Stimulated activated CD8-positive, alpha-beta memory T cell treated with anti-CD3 and anti-CD28 coated beads, Interleukin-2, amount 100 ng/mL, for 1 hour (primary cell): Measurements from ENCODE around the gene ZBTB11.
A peak's percentile ranks its signal among the peaks of the same experiment; 100 is the strongest.
"Not testable (repeated sequence)": the region's sequence is repeated elsewhere in the genome, so short reads cannot be mapped to it uniquely, and the experiment has no call there.

Experiments used
- DNase-seq, 2 donors: peaks; one replicate each; pipeline ENCODE4 v3.0.0-alpha.2; 2020; ENCODE audit warnings: low read depth in 2 of 2

Gene ZBTB11

DNA sequence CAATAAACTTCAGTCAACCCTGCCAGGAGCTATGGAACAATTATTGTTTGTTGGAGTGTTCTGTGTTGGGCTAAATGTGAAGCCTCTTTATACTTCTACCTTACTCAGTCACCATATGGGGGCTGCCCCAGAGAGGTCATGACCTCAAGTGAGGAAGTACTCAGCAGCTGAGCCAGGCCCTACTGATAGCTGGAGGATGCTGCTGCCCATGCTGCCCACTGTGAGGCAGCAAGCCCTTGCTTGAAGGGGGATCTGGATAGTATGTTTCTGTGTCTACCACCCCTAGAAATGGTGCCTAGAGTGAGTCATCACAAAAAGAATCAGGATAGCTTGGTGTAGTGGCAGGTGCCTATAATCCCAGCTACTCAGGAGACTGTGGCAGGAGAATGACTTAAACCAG is 14.0 kb upstream of the ZBTB11 start:
- DNase-seq = no peak

DNA sequence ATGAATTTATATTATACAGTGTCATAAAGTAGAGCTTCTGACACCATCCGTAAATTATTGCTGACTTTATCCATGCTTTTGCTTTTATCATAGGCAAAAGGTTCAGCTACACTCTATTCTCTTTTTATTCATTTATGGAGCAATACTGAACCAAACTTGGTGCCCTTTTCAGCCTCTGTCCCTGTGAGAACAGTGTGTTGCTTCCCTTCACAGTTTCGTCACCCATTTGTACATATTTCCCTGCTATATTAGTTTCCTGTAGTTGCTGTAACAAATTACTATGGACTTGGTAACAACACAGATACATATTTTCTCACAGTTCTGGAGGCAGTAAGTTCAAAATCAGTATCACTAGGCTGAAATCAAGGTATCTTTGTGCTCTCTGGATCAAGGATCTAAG is 12.4 kb upstream of the ZBTB11 start:
- DNase-seq = no peak

DNA sequence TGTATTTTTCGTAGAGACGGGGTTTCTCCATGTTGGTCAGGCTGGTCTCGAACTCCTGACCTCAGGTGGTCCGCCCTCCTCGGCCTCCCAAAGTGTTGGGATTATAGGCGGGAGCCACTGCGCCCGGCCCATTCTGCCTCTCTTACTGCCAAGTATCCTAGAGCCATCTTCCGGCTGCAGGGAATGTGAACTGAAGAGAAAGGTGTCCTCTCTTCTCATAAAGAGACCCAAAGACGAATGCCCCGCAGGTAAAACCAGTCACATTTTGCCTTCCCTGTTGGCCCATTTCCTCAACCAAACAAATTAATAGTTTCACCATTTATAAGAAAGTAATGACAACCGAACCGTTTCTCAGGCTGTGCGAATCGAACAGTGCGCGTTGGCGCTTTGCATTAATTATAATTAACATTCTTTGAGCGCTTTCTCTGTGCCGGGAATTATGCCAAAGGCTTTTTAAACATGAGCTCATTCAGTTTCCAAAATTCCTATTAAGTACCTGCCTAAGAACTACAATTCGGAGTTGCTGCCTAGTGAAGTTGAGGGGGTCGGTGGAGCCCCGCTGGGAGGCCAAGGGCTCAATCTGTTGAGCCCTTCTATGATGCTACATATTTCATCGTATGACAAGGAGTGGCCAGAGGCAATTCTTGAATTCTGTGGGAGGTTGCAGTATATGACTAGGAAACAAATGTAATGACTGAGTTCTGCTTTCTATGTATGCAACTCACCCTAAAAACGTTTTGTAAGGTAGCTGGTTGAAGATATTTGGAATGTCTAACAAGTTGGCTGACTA is 10.4 kb upstream of the ZBTB11 start:
- no peak for DNase-seq

DNA sequence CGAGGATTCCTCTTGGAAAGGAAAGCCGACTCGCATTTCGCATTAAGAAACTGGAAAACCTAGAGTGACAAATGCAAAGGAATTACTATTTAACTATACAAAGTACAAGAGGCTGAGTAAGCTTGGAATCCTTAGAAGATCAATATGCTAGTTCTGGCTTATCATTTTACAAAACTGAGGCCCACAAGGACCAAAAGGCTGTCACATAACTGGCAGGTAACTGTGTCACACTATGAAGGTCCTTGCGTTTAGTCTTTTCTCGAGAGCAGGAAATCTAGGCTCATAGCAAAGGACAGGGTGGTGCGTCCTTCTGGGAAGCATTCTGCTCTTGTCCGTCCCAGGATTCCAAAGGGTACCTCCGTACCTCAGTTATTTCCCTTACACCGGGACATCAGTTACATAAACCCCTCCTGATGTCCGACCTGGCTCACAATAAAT is 9.0 kb upstream of the ZBTB11 start:
- no peak for DNase-seq

DNA sequence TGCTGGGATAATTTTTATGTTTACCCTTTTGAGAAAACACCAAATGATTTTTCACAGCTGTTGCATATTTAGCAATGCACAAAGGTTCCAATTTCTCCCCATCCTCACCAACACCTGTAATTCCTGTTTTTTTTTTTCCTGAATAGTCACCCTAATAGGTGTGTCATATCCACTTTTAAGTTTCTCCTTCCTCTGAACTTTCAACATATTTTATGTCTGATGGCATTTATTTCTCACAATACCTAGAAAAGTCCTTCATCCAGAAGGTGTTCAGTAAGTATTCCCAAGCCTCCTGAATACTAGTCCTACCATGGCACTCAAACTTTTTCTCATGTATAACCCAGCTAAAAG is 8.1 kb upstream of the ZBTB11 start:
- DNase-seq = no peak

DNA sequence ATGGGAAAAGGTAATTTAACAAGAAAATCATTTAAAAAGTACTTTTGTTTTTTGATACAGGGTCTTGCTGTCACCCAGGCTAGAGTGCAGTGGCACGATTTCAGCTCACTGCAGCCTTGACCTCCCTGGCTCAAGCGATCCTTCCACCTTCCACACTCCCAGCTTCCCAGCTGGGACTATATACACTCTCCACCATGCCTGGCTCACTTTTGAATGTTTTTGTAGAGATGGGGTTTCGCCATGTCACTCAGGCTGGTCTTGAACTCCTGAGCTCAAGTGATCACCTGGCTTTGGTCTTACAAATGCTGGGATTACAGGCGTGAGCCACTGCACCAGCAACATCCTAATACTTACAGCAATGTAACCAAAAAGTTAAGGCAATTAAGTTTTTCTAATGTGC is 3.5 kb upstream of the ZBTB11 start:
- no peak for DNase-seq

DNA sequence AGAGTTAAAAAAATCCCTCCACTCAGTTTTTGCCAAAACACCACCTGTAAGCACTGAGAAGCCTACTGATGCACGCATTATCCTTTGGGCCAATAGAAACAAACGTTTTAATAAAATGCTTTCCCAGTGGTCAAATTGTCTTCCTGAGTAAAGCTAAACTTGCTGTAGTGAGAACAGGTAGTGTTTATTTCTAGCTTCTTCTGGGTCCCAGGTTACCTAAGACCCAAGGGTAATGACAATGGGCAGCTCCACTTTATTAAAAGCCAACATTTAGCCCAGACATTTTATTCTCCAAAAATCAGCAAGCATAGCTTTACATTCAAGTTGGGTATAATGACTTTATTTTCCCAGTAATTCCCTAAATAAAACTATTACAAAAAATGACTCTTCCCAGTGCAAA is 1.9 kb upstream of the ZBTB11 start:
- DNase-seq = not testable (repeated sequence)

DNA sequence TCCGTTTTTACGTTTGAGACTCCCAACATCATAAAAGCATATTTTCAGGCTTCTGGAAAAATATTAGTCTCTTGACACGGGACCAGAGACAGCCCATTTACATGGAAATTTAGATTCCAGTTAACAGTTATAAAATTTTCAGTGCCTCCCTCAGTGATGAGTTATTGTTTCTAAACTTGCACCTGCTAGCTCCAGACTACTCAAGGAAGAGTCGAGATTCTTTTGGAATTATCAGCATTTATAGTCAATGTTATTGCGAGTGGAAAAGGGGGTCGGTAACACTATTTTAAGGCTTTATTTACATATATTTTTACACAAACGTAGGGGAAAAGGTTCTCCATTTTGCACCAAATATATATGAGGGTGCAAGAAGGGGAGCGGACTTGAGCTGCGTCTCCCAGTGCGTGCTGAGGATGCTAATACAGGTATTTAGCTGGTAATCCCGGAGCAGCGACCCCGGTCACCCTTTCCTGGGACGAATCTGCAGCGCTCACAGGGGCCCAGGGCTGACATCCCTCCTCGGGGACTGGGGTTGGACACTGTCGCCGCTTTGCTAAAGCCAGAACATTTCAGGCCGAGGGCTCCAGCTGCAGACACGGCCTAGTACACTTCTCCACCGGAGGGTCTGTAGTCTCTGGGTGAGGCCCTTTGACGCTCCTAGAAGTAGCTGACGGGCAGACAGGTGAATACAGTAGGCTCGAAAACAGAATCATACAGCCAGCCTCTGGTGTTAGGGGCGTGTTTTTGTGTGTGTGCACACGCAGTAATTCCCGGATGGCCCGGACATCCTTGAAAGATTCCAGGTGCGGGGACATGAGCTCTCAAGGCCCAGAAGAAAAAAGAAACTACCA is 729 bp upstream of the ZBTB11 start:
- no peak for DNase-seq

DNA sequence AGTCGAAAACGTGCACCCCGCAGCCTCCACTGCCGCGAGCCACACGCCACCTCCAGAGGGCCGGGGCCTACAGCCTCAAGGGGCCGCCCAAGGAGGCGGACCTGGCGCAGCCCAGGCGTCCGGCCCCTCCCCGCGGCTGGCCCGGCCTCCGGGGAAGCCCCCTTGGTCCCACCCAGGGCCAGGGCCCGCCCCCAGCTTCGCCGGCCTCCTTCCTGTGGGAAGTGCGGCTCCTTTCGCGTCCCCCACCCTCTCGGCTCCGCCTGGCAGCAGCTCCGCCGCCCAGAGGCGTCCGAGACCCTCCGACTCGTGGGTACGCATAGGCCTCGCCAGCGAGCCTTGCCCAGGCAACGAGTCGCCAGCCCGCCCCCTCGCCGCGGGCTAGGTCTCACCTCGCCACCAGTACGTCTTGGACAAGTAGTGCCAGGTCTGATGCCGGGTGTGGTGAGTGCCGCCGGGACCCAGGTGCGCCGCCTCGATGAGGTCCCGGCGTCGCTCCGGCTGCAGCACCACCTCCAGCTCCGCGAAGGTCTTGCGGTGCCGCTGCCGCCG is 642 bp downstream of the ZBTB11 start:
- DNase-seq = peak; percentile 82 to 91

DNA sequence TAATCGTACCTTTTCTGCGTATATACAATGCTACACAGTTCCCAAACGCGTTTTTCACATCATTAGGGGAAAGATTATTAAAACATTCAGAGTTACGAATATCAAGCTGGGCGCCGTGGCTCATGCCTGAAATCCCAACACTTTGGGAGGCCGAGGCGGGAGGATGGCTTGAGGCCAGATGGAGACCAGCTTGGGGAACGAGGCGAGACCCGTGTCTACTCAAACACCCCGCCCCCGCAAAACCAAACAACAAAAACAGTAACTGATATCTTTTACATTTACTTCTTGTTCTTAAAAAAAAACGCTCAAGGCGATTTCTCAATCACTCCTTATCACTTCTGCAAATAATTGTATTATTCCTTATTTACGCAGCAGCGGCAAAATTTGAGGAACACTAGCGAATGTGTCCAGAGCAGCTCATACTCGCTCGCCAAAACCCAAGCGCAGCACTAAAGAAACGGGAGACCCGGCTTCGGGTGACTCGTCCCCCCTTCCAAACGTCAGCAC is 1.2 kb downstream of the ZBTB11 start:
- no peak for DNase-seq

DNA sequence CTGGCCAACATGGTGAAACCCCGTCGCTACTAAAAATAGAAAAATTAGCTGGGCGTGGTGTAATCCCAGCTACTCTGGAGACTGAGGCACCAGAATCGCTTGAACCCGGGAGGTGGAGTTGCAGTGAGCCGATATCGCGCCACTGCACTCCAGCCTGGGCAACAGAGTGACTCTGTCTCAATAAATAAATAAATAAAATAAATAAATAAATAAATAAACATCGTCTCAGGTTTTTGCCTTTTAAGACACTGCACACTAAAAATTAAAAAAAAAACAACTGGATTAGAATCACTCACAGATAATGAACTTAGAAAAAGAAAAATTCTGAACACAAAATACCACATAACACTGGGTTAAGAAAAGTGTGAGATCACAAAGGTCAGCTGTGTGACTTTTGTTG is 2.4 kb downstream of the ZBTB11 start:
- DNase-seq = no peak

DNA sequence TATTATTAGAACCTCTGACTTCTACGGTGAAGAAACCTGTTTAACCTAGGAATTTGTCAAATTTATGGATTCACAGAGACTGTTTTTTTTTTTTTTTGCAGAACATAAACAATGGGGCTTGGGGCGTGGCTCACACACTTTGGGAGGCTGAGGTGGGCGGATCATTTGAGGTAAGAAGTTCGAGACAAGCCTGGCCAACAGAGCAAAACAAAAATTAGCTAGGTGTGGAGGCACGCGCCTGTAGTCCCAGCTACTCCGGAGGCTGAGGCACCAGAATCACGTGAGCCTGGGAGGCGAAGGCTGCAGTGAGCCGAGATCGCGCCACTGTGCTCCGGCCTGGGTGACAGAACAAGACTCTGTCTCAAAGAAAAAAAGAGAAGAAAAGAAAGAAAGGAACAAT is 3.0 kb downstream of the ZBTB11 start:
- DNase-seq = no peak

DNA sequence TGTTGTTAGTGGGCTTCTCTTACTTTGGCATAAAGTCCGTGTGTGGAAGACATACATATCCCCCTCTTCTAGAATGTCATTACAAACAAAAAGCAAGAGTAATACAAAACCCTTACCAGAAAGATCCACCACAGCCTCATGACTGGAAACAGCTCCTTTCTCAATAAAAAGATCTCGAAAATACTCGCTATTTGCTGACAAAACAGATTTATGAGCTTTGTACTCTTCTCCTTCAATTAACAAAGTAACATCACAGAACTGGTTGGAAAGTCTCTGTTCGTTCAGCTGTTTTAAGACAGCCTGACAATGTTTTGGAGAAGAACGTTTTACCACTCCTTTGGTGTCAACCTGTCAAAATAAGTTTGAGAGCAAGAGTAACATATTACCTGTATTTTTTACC is 5.9 kb downstream of the ZBTB11 start:
- DNase-seq = no peak

DNA sequence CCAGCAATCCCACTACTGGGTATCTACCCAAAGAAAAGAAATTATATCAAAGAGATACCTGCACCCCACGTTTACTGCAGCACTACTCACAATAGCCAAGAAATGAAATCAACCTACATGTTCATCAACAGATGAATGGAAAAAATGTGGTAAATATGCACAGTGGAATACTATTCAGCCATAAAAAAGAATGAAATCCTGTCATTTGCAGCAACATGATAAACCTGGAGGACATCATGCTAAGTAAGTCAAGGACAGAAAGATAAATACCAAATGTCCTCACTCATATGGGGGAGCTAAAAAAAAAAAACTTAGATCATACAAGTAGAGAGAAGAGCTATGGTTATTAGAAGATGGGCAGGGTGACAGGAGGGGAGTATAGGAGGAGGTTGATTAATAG is 9.1 kb downstream of the ZBTB11 start:
- no peak for DNase-seq

DNA sequence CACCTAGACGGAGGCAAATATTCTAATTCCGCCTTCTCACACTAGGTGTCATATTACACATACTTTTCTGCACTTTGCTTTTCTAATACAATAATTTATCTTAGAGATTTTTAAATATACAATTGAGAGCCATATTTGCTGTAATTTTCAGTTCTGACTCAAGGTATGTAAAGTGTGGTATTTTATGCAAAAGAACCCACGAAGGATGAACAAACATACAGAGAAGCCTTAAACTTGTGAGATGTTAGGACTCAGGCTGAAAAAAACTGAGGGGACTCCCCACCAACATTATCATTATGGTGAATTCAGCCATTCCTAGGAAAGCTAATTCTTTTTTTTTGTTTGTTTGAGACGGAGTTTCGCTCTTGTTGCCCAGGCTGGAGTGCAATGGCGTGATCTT is 9.6 kb downstream of the ZBTB11 start:
- no peak for DNase-seq

DNA sequence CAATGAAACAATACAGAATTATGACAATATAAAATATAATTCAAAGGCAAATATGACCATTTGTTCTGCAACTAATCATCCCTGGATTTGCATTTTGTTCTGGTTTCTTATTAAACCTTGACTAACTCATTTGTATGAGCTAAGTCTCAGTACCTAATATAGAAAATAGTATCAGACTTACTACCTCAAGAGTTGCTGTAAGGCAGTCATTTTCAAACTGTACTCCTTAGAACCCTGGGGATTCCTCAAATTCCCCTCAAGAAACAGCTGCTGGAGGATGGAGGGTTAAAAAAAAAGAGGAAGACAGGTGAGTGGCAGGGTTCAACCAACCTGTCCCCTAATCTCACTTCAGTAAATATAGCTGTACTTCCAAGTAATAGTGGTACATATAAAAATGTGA is 11.1 kb downstream of the ZBTB11 start:
- DNase-seq = no peak

DNA sequence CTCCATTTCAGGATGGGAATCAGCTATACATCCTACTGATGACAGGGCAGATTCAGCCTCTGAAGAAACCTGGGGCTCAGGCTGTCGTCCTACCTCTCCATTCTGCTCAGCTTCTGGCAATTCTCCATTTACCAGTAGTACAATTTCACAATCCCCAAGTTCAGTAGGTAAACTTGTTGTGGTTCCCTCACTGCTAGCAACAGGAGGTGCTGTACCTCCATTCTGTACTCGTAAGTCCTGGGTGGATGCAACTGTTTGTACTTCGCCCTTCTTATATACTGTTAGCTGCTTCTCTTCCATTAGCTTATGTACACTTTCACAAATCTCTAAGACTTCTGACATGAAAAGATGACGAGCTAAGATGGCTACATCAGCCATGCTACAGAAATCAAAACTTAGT is 11.6 kb downstream of the ZBTB11 start:
- DNase-seq = no peak

DNA sequence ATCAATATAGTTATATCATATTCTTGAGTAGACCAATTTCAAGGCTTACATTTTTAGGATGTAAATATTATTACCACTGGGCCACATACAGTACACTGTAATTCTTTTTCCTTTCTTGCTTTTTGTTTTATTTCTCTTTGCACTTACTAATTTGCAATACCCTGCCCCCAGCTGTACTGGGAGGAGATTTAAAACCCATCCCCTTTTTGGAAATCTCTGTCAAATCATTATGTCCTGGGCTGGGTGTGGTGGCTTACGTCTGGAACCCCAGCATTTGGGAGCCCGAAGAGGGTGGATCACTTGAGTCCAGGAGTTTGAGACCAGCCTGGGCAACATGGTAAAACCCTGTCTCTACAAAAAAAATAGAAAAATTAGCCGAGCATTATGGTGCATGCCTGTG is 16.2 kb downstream of the ZBTB11 start:
- no peak for DNase-seq

DNA sequence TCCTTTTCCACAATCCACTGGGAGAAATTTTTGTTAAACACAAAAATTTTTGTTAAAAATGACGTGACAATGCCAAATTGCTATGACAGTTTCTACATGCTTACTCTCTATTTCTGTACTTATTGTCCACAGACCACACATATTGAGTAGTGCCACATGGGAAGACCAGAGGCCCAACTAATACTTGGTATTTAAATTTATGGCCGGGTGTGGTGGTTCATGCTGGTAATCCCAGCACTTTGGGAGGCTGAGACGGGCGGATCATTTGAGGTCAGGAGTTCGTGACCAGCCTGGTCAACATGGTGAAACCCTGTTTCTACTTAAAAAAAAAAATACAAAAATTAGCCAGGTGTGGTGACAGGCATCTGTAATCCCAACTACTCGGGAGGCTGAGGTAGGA is 20.3 kb downstream of the ZBTB11 start:
- no peak for DNase-seq

DNA sequence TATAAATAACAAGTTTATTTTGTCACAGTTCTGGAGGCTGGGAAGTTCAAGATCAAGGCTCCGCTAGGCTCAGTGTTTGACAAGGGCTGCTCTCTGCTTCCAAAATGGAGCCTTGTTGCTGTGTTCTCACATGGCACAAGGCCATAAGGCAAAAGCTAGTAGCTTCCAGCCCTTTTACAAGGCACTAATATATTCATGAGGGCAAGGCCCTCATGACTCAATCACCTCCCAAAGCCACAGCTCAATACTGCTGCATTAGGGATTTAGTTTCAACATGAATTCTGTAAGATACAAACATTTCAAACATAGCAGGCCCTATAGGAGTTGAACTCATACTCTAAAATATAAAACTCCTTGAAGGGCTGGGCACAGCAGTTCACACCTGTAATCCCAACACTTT is 30.2 kb downstream of the ZBTB11 start:
- no peak for DNase-seq

DNA sequence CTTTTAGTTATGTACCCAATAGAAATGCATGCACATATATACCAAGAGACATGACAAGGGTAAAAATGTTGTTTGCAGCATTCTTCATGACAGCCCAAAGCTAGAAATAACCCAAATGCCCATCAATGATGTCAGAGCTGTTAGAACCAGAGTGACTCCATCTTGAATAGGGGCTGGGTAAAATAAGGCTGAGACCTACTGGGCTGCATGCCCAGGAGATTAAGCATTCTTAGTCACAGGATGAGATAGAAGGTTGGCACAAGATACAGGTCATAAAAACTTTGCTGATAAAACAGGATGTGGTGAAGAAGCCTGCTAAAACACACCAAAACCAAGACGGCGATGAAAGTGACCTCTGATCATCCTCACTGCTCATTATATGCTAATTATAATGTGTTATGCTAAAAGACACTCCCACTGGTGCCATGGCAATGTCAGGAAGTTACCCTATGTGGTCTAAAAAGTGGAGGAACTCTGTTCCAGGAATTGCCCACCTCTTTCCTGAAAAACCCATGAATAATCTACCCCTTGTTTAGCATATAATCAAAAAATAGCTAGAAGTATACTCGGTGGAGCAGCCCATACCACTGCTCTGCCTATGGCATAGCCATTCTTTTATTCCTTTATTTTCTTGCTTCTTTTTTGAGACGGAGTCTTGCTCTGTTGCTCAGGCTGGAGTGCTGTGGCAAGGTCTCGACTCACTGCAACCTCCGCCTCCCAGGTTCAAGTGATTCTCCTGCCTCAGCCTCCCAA is 32.9 kb downstream of the ZBTB11 start:
- peak; percentile 9 to 13 for DNase-seq
